Body of pancreas (tissue), 4 donors: Measurements from ENCODE around the gene CNGA3. TPM values are rescaled to one million over a fixed set of nuclear protein-coding genes. Genes with fewer than 3 reads are reported as not detected.

Source experiments
- ATAC-seq: fragments of 150-250 bp; one replicate; pipeline ENCODE4 v1.9.1; 2016
- DNase-seq, 4 donors: peaks; one replicate each; pipeline ENCODE4 v3.0.0-alpha.2; 2019
- H3K27ac ChIP-seq, 4 donors: fragments of 200-600 bp; sonication (generic); 1 replicate in 3 of 4; 2 replicates in 1 of 4; pipeline versions ENCODE4 v1.5.1 to v1.6.1; 2016 to 2019; ENCODE audit warnings: mild to moderate bottlenecking in 1 of 4, mixed read lengths in 1 of 4, moderate library complexity in 1 of 4
- H3K27me3 ChIP-seq, 2 donors: fragments of 200-600 bp; sonication (generic); one replicate each; pipeline ENCODE4 v1.6.0; 2016; ENCODE audit warnings: mild to moderate bottlenecking in 1 of 2
- H3K36me3 ChIP-seq, 2 donors: fragments of 200-600 bp; sonication (generic); replicated peaks in 1 of 2; 2 replicates each; pipeline ENCODE4 v1.5.1; 2016; ENCODE audit warnings: low read depth in 2 of 2; ENCODE audit not compliant: insufficient read depth in 1 of 2
- H3K4me1 ChIP-seq: fragments of 200-600 bp; sonication (generic); one replicate; pipeline ENCODE4 v1.6.0; 2016
- H3K4me3 ChIP-seq, 2 donors: fragments of 200-600 bp; sonication (generic); 1 replicate in 1 of 2; 2 replicates in 1 of 2; pipeline ENCODE4 v1.5.1; 2016 to 2019
- H3K9me3 ChIP-seq, 3 donors: fragments of 200-600 bp; sonication (generic); 1 replicate in 2 of 3; 2 replicates in 1 of 3; pipeline ENCODE4 v1.5.1; 2016
- POLR2A ChIP-seq, 3 donors: fragments of 450-650 bp; IDR thresholded peaks; one replicate each; pipeline ENCODE4 v1.6.1; 2016; ENCODE audit warnings: antibody characterized with exemption in 3 of 3, mild to moderate bottlenecking in 2 of 3
- WGBS, 2 donors: methylation state at CpG; one replicate each; pipeline ENCODE4 v1.1.5; 2017; 5-methylcytosine and 5-hydroxymethylcytosine counted together
- intact Hi-C: fragments of 100-400 bp; cut with DNase I; formaldehyde crosslinking; loops from one replicate; pipeline ENCODE4 v1.15.1; 2023
- total RNA-seq, 2 donors: library from RNA; depleted of rRNA; stranded (reverse); fragments of >200 nt; gene quantifications; one replicate each; pipeline ENCODE4 v1.1.0, GENCODE V29; 2016
- TF ChIP-seq, protein P1 (sequence below), 7 experiments: fragments of 450-650 bp in 4 of 7; fragments of 200-600 bp in 3 of 7; sonication (generic) in 3 of 7; IDR thresholded peaks; one replicate each; pipeline ENCODE4 v1.5.1; 2016 to 2019; ENCODE audit warnings: antibody characterized with exemption in 7 of 7

Gene CNGA3
- total RNA-seq, 2 donors from 2014 or later: 1.3 TPM; not detected in 1

DNA sequence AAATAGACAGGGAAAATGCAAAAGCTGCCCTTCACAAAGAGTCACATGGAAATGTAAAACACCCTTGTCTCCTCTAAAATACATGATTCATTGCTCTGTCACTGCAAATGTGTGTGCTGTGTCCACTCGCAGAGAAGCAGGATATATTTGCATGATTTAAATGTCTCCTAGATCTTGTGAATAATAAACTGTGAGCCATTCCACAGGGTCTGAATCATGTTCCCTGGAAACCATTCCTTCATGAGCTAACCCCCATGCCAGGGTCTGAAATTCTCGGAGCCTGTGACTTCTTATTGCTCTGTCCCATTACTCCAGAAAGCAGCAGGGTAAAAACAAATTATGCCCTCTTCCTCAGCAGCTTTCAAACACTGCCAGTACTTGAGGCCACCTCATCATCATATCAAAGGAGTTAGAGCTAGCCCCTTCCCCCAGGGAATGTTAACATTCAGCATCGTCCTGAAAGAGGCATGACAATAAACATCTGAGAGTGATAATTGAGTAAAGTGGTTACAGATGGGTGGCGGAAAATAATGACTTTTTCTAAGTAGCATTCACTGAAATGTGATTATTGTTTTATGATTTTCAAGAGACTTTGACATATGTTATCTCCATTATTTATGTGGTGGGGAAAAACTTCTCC, 11.7 kb upstream of the CNGA3 start:
- no peaks in the 10 kb centered on the region for H3K27me3 ChIP-seq
- H3K4me3 ChIP-seq: no peak overlapping the region
- no peaks in the 10 kb centered on the region for H3K9me3 ChIP-seq
- H3K36me3 ChIP-seq: no peaks in the 10 kb centered on the region
- 38 to 48% methylated on average over 4 of the region's 4 CpGs for WGBS, 2 donors
- ATAC-seq (no peak), DNase-seq (no peak)
- TF ChIP-seq, protein P1, sequence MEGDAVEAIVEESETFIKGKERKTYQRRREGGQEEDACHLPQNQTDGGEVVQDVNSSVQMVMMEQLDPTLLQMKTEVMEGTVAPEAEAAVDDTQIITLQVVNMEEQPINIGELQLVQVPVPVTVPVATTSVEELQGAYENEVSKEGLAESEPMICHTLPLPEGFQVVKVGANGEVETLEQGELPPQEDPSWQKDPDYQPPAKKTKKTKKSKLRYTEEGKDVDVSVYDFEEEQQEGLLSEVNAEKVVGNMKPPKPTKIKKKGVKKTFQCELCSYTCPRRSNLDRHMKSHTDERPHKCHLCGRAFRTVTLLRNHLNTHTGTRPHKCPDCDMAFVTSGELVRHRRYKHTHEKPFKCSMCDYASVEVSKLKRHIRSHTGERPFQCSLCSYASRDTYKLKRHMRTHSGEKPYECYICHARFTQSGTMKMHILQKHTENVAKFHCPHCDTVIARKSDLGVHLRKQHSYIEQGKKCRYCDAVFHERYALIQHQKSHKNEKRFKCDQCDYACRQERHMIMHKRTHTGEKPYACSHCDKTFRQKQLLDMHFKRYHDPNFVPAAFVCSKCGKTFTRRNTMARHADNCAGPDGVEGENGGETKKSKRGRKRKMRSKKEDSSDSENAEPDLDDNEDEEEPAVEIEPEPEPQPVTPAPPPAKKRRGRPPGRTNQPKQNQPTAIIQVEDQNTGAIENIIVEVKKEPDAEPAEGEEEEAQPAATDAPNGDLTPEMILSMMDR (IDR thresholded peaks at IDR 0.05): no peak
- TF ChIP-seq POLR2A (IDR thresholded peaks at IDR 0.05): no peak
- H3K4me1 ChIP-seq: no peaks in the 10 kb centered on the region
- no peak overlapping the region for H3K27ac ChIP-seq
- intact Hi-C loops: no loop called here

GRCh38 chr2:98335271-98335670, 11.0 kb upstream of the CNGA3 start:
- ATAC-seq (no peak), DNase-seq (no peak)
- no peaks in the 10 kb centered on the region for H3K9me3 ChIP-seq
- H3K27ac ChIP-seq: no peak overlapping the region
- H3K27me3 ChIP-seq: no peaks in the 10 kb centered on the region
- no peaks in the 10 kb centered on the region for H3K36me3 ChIP-seq
- TF ChIP-seq, protein P1 (IDR thresholded peaks at IDR 0.05): no peak
- no peak for TF ChIP-seq POLR2A (IDR thresholded peaks at IDR 0.05)
- intact Hi-C loops: no loop called here
- WGBS, 2 donors: 82% methylated on average over 3 of the region's 3 CpGs
- H3K4me3 ChIP-seq: no peak overlapping the region
- H3K4me1 ChIP-seq: no peaks in the 10 kb centered on the region

DNA sequence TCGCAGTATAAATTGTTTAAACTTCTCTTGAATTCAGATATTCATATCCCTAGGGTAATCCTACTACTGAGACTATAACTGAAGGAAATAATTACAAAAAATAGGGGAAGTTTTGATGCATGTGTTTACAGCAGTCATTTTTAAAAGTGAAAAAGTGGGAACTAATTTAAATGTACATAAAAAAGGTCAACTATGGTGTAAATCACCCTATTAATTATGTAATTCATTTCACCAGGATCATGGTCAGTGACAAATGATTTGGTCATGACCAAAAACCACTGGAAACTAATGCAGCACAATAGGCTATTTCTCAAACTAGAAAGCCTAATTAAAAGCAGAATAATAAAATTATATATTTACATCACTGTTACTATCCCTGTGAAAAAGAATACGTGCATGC, 5.0 kb upstream of the CNGA3 start:
- WGBS, 2 donors: 83 to 91% methylated on average over 2 of the region's 2 CpGs
- Histone ChIP-seq H3K4me3 (no peak overlapping the region), H3K27ac (no peak overlapping the region), H3K4me1 (peaks cover 2% of the 10 kb centered on the region), H3K9me3 (no peaks in the 10 kb centered on the region), H3K36me3 (no peaks in the 10 kb centered on the region), H3K27me3 (no peaks in the 10 kb centered on the region)
- intact Hi-C loops: no loop called here
- DNase-seq (no peak), ATAC-seq (no peak)
- TF ChIP-seq, protein P1 (IDR thresholded peaks at IDR 0.05): no peak

GRCh38 chr2:98343285-98343684, 3.0 kb upstream of the CNGA3 start:
- no peak for DNase-seq
- H3K27me3 ChIP-seq: peaks cover 0 to 19% of the 10 kb centered on the region in 2 donors
- H3K4me1 ChIP-seq: peaks cover 15% of the 10 kb centered on the region
- TF ChIP-seq POLR2A (IDR thresholded peaks at IDR 0.05): no peak
- TF ChIP-seq, protein P1 (IDR thresholded peaks at IDR 0.05): no peak
- WGBS, 2 donors: 21 to 24% methylated on average over 3 of the region's 3 CpGs
- no peaks in the 10 kb centered on the region for H3K9me3 ChIP-seq
- H3K4me3 ChIP-seq: no peak overlapping the region
- no peak overlapping the region for H3K27ac ChIP-seq
- intact Hi-C loops: no loop called here
- no peak for ATAC-seq
- no peaks in the 10 kb centered on the region for H3K36me3 ChIP-seq
